ENCODE data around the gene FBXO47. TPM values are rescaled to one million over a fixed set of nuclear protein-coding genes. Genes with fewer than 3 reads are reported as not detected.
A peak's percentile ranks its signal among the peaks of the same experiment; 100 is the strongest.

The FBXO47 gene
- total and polyA plus RNA-seq, 9 of the 15 experiments (the other 6 are each of a cell fraction or from before 2014, with no cell fraction given): not detected

- TF ChIP-seq THAP7 (CRISPR knock-in tag; IDR thresholded peaks at IDR 0.05) (no peak), GABPB1 (CRISPR knock-in tag; IDR thresholded peaks at IDR 0.05) (no peak), FOXK2 (conservative IDR thresholded peaks at IDR 0.05 in 1 of 2, IDR thresholded peaks at IDR 0.05 in 1 of 2; ENCODE audit: low read depth in 2 of 2) (peak; percentile 53 to 60; a peak in 2 of 4 replicates), HDAC8 (tag; IDR thresholded peaks at IDR 0.05) (0 out of 2 replicates have a peak, but pooled peaks have one; percentile 23), ZNF561 (CRISPR knock-in tag; conservative IDR thresholded peaks at IDR 0.05) (no peak), NELFE (IDR thresholded peaks at IDR 0.05; ENCODE audit: insufficient read depth, insufficient read length) (no peak), ZNF592 (IDR thresholded peaks at IDR 0.05) (peak; percentile 63), RNF219 (CRISPR knock-in tag; IDR thresholded peaks at IDR 0.05) (no peak), ZNF134 (CRISPR knock-in tag; conservative IDR thresholded peaks at IDR 0.05) (0 out of 2 replicates have a peak, but pooled peaks have one; percentile 34), ERF (CRISPR knock-in tag; IDR thresholded peaks at IDR 0.05) (peak; percentile 12; the same call in 1 of the 2 replicates), POLR2H (tag; IDR thresholded peaks at IDR 0.05; ENCODE audit: low read depth) (peak; percentile 0; the same call in 1 of the 2 replicates), ATF3 (IDR thresholded peaks at IDR 0.05) (peak; percentile 97), ATF3 (CRISPR knock-in tag; conservative IDR thresholded peaks at IDR 0.05) (no peak), ZNF699 (CRISPR knock-in tag; IDR thresholded peaks at IDR 0.05; ENCODE audit: insufficient replicate concordance) (no peak), TCF15 (CRISPR knock-in tag; IDR thresholded peaks at IDR 0.05) (0 out of 2 replicates have a peak, but pooled peaks have one; percentile 14), ZNF76 (CRISPR knock-in tag; IDR thresholded peaks at IDR 0.05; ENCODE audit: borderline replicate concordance) (0 out of 2 replicates have a peak, but pooled peaks have one; percentile 36), TEAD1 (CRISPR knock-in tag; IDR thresholded peaks at IDR 0.05) (no peak), TAL1 (IDR thresholded peaks at IDR 0.05) (peak; percentile 29; the same call in 1 of the 2 replicates)
Observed at GRCh38 chr17:39014795-39015545, 47.8 kb upstream of the FBXO47 start (continued).

Data from K562 (cell line).